HCEC 1CT (cell line): ENCODE data around the gene EHD2.
"Not testable (repeated sequence)": the region's sequence is repeated elsewhere in the genome, so short reads cannot be mapped to it uniquely, and the experiment has no call there.

Source experiments
- DNase-seq: peaks from one replicate; pipeline ENCODE4 v3.0.0-alpha.2; 2017

The EHD2 gene

DNA sequence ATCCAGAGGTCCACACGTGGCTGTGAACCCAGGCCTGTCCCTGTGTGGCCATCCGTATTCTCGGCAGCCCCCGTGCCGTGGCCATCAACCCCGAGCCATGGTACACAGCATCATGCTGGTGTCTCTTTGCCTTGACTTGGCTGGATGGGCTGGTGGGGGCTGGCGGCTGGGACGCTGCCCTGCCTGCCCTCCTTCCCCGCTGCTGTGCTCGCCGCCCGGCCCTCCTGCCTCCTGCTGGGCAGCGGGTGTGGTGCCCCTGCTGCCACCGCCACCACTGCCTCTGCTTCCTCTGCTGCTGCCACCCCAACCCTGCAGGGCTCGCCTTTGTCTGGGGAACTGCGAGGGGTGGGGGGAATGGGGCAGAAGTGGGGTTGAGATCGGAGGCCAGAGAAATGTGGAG, 19.7 kb upstream of the EHD2 start:
- DNase-seq, result no peak

DNA sequence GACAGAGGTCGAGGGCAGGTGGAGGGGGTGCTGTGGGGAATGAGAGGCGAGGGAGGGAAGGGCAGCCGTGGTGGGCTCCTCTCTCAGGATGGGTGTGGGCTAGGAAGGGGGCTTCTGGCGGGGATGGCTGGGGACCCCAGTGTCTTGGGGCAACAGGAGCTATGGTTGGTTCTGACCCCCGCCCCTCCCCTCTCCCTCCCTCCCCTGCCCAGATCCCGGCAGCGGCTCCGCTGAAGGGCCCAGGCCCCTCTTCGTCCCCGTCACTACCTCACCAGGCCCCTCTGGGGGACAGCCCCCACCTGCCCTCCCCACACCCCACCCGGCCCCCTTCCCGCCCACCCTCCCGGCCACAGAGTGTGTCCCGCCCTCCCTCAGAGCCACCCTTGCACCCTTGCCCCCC, 19.3 kb upstream of the EHD2 start:
- no peak for DNase-seq

DNA sequence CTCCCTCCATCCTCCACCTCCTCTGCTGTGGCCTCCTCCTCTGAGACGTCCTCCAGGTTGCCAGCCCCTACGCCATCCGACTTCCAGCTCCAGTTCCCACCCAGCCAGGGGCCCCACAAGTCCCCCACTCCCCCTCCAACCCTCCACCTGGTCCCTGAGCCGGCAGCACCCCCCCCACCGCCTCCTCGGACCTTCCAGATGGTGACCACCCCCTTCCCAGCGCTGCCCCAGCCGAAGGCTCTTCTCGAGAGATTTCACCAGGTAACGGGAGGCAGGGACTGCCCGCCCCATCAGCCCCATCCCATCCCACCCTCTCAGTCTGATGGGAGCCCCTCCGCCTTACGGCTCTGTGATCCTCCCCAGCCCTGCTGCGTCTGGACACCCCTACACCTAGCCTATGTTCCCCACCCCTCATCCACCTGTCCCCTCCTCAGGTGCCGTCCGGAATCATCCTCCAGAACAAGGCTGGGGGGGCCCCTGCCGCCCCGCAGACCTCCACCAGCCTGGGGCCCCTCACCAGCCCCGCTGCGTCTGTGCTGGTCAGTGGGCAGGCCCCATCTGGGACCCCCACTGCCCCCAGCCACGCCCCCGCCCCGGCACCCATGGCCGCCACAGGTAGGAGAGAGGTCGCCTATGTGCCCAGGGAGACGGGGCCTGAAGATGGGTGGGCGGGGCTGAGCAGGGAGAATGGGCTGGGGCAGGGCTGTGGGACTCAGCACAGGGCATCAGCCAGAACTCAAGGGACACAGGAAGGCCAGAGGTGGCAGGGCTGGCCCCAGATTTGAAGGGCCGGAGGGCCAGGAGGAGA, 18.6 kb upstream of the EHD2 start:
- DNase-seq, result no peak

DNA sequence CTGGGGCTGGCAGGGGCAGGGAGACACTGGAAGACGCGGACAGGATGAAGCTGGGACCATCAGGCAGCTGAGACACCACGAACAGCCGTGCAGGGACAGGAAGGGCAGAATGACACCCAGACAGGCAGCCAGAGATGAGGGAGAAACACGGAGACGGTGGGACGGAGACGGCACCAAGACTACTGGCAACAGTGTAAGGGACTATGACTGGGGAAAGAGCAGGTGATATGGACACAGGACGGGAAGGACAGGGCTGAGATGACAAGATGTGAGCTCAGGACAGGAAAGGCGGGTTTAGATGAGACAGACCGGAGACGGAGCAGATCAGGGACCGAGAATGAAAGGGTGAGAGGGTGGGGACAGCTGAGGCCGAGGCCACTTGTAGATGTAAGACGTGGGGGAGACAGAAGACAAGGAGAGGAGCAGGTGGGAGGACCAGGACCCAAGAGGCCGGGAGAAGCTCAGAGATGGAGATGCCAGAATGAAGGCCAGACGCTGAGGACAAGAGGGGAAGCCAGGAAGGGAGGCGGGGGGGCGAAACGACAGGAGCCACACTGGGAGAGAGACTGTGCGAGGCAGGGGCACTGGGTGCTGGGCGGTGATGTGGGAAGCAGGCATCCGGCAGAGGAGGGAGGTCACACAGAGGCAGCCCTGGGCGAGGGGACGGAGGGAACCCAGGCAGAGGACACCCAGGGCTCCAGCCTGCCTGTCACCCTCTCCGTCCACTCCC, 17.5 kb upstream of the EHD2 start:
- no peak for DNase-seq

DNA sequence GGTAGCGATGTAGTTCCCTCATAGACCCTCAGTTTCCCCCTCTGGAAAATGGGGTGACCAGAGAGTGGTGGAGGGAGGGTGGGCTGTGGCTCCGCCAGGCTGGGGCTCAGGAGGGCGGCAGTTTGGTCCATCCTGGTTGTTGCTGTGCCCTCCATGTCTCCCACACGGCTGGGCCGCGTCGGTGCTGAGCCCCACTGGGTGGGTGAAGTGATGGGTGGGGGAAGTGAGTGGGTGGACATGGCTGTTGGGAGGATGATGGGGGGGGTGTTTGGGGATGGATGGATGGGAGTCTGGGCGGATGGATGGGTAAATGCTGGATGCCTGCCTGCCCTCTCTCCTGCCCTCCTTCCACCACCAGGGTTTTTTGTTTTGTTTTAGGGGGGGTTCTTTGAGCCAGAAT, 16.6 kb upstream of the EHD2 start:
- DNase-seq, result no peak

DNA sequence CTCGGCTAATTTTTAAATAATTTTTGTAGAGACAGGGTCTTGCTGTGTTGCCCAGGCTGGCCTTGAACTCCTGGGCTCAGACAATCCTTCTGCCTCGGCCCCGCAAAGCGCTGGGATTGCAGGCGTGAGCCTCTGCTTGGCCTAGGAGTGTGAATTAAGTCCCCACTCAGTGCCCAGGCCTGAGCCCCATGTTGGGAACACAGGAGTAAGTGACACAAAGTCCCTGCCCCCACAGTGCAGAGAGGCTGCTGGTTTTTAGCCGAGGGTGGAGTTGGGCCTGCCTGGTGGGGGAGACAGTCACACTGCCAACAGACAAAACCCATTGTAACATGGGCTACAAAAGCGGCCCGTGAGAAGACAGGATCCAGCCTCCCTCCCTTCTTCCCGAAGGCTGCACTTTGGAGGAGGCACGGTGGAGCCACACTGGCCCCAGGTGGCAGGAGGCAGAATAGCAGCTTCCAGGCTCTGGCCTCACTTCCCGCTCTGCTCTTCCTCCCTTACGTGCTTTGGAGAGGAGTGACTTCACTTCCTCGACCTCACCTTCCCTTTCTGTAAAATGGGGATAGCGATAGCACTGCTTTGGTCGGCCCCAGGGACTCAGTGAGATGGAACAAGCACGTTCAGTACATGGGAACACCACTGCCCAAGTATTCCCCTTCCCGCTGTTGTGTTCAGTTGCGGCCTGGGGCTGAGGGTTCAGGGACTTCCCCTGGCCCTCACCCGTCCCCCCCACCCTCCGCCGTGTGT, 15.2 kb upstream of the EHD2 start:
- peak; percentile 75 for DNase-seq

DNA sequence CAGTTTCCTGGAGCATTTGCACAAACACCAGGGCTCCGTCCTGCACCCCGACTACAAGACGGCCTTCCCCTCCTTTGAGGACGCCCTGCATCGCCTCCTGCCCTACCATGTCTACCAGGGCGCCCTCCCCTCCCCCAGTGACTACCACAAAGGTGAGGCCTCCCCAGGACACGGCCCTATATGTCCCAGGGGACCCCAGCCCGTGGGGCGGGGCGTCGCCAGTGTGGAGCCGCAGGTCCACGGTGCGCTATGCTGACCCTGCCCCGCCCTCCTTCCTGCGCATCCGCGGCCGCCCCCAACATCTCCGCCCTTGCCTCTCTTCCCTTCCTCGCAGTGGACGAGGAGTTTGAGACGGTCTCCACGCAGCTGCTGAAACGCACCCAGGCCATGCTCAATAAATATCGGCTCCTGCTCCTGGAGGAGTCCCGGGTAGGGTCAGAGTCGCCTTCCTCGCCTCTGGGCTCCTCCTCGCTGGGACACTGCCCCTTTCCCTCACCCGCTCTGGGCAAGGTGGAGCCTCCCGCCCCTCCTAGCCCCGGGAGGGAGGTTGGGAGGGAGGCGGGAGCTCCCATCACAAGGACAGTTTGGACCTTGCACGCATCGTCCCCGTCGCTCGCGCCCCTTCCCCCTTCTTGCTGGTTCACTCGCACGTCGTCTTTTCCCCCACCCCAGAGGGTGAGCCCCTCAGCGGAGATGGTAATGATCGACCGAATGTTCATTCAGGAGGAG, 14.4 kb upstream of the EHD2 start:
- DNase-seq, result no peak

DNA sequence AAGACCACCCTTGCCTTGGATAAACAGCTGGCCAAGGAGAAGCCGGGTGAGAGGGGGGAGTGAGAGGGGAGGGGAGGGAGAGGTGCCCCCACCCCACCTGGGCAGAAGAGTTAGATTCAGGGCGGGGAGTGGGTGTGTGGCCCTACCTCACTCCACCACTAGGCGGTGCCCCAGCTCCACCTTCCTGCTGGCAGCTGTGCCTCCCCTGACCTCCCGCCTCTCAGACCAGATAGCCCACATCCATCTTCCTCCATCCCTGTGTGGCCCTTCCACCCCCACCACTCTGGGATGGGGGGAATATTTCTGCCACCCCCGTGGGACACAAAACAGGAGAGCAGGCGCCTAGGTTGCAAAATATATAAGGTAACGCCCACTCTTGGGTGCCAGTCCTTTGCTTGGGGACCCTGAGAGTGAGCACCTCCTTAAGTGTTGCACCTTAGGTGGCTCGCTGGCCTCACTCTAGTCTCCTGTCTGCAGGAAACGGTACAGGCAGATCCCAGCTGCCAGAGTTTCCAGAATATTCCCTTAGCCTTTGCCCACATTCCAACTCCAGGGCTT, 13.8 kb upstream of the EHD2 start:
- peak; percentile 43 for DNase-seq

DNA sequence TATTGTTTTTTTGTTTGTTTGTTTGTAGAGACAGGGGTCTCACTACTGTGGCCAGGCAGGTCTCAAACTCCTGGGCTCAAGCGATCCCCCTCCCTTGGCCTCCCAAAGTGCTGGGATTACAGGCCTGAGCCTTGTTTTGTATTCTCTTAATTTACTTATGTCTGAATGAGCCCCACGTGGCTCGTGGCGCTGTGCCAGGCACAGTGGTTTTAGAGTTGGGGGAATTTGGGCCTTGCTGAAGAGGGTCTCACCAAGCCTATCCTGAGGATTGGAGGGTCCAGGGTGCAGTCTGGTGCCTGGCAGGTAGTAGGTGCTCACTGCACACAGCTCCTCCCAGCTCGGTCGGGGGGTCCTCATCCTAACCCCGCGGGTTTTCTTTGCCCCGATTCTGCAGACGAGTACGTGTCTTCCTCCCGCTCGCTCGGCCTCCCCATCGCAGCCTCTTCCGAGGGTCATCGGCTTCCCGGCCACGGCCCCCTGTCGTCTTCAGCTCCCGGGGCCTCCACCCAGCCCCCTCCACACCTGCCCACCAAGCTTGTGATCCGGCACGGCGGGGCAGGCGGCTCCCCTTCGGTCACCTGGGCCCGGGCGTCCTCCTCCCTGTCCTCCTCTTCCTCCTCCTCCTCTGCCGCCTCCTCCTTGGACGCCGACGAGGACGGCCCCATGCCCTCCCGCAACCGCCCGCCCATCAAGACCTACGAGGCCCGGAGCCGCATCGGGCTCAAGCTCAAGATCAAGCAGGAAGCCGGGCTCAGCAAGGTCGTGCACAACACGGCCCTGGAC, 12.1 kb upstream of the EHD2 start:
- DNase-seq, result no peak

DNA sequence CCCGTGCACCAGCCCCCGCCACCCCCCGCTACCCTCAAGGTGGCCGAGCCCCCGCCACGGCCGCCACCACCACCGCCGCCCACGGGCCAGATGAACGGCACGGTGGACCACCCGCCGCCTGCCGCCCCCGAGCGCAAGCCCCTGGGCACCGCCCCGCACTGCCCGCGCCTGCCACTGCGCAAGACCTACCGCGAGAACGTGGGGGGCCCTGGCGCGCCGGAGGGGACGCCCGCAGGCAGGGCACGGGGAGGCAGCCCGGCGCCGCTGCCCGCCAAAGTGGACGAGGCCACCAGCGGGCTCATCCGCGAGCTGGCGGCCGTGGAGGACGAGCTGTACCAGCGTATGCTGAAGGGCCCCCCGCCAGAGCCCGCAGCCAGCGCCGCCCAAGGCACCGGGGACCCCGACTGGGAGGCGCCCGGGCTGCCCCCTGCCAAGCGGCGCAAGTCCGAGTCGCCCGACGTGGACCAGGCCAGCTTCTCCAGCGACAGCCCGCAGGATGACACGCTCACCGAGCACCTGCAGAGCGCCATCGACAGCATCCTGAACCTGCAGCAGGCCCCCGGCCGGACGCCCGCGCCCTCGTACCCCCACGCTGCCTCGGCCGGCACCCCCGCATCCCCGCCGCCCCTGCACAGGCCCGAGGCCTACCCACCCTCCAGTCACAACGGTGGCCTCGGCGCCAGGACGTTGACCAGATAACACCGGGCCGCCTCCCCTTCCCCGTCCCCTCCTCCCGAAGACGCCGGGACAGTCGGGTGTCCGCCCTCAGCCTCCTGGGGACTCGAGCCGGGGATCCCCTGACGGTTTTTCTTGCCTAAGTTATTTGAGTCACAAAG, 11.3 kb upstream of the EHD2 start:
- DNase-seq, result no peak

DNA sequence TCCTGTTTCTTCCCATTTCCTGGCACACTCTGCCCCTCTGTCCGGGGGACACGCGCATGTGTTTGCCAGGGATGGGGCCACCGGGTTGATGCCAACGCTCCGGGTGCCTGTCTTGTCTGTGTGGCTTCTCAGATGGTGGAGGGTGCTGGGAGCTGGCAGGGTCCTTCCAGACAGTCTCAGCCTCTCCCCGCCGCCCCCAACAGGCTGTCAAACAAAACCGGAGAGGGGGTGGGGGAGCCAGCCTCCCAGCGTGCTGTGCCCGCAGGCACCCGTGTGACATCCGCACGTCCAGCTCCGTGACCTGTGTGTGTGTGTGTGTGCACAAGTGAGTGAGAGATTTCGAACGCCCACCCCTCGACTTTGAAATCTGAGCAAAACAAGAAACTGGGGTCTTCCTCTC, 10.6 kb upstream of the EHD2 start:
- DNase-seq, result no peak

DNA sequence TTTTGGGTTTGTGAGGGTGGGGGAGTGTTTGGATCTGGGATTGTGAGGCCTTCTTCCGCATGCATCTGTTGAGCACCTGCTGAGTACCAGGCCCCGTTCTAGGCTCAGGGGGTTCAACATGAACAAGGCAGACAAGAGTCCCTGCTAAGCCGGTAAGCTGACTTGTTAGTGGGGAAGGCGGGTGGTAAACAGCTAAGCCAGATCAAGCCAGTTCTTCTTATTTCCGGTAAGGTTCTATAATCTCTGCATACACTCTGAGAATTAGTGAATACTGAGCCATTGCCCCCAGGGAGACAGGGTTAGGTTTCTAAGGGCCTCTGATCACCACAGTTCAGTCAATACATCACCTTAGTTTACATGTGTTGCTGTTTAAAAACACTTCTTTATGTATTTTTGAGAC, 9.9 kb upstream of the EHD2 start:
- no peak for DNase-seq

DNA sequence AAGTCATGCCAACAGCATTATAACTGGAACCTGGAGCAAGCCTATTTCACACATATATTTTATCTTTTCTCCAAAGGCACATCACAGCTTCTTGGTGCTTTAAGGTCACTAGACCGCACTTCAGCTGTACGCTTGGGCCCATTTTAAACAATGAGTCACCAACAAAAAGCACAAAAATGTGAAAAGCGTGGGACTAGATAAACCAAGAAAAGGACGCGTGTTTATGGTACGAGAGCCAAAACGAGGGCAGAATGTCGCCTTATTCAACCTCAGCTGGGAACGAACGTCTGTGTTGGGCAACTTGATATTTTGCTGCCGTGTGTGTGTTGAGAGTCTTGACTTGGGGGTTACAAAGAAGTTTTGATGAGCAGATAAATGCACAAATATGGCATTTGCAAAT, 9.2 kb upstream of the EHD2 start:
- DNase-seq, result peak; percentile 92

DNA sequence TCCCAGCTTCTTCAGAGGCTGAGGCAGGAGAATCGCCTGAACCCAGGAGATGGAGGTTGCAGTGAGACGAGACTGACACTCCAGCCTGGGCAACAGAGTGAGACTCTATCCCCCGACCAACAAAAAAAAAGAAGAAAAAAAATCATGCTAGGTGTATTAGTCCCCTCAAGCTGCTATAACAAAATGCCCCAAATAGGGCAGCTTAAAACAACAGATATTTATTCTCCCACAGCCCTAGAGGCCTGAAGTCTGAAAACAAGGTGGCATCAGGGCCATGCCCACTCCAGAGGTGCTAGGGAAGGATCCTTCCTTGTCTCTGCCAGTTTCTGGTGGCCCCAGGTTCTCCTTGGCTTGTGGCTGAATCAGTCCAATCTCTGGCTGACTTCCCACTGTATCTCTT, 8.6 kb upstream of the EHD2 start:
- DNase-seq, result no peak

DNA sequence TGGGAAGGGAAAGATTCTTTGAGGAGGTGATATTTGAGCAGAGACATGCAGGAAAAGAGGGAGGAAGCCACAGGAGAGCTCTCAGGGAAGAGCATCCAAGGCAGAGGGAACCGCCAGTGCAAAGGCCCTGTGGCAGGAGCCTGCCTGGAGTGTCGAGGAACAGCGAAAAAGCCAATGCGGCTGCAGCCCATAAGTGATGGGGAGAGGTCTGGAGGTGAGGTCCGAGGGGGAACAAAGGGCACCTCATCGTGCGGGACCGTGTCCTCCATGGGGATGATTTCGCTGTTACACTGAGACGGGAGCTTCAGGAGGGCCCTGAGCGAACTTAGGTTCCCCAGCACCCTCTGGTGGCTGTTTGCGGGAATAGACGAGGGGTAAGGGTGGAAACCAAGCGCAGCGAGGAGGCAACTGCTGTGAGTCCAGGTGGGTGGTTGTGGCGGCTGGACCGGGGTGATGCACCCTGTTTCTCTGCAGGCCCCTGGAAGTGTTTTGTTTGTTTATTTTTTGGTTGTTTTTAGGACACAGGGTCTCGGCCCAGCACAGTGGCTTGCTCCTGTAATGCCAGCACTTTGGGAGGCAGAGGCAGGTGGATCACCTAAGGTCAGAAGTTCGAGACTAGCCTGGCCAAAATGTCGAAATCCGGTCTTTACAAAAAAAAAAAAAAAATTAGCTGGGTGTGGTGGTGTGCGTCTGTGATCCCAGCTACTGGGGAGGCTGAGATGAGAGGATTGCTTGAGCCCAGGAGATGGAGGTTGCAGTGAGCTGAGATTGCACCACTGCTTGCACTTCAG, 5.9 kb upstream of the EHD2 start:
- DNase-seq, result peak; percentile 55

DNA sequence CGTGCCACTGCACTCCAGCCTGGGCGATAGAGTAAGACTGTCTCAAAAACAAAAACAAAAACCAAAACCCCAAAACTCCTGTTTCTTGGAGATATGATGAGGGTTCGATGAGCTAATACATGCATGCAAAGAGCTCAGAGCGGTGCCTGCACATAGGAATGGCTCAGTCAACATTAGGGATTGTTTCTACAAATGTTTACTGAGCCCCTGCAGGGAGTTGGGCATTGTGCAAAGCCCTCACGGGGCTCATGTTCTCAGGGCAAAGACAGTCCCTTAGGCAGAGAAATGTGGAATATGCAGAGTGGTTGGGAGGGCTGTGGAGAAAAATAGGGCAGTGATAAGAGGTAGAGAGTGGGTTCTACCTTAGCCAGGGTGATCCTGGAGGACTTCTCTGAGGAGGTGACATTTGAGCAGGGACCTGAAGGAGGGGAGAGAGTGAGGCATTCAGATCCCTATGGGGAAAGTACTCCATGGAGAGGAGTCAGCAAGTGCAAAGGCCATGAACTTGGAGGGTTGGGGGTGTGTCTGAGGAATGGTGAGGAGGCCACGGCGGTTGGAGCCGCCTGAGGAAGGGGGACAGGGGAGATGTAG, 1.5 kb upstream of the EHD2 start:
- no peak for DNase-seq

DNA sequence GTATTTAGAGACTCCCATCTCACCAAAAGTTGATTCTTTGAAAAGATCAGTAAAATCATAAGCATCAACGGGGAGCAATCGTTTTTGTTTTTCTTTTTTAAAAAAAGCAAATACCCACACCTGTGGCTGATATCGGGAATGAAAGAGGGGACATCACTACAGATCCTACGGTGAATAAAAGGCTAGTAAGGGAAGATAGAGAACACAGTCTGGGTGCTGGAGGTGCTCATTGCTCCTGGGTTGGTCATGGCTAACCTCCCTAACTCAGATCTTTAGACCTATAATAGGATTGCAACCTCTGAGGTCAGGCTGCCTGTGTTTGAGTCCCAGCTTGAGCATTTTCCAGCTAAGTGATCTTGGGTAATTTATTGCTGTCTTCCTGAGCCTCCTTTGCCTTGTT, 1.1 kb downstream of the EHD2 start:
- DNase-seq, result no peak

DNA sequence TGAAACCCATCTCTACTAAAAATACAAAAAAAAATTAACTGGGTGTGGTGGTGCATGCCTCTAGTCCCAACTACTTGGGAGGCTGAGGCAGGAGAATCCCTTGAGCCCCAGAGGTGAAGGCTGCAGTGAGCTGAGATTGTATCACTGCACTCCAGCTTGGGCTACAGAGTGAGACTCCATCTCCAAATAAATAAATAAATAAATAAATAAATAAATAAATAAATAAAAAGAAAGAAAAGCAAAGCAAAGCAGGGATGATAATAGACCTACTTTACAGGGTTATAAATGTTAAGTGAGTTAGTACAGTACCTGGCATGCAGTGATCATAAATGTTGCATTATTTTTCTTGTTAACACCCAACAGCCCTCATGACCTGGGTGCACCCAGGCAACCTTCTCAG, 1.6 kb downstream of the EHD2 start:
- not testable (repeated sequence) for DNase-seq

DNA sequence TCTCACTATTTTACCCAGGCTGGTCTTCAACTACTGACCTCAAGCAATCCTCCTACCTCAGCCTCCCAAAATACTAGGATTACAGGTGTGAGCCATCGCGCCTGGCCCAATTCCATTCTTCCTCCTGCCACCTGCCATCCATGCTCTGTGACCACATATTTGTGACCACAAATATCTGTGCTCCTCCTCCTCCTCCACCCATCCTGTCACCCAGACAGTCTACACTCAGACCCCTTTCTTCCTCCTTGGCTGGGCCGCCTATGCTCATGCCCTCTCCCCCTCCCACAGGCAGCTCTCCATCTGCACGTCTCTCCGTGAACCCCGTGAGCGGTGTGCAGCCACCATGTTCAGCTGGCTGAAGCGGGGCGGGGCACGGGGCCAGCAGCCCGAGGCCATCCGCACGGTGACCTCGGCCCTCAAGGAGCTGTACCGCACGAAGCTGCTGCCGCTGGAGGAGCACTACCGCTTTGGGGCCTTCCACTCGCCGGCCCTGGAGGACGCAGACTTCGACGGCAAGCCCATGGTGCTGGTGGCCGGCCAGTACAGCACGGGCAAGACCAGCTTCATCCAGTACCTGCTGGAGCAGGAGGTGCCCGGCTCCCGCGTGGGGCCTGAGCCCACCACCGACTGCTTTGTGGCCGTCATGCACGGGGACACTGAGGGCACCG, 3.2 kb downstream of the EHD2 start:
- no peak for DNase-seq
